Stimulated activated CD4-positive, alpha-beta T cell treated with anti-CD3 and anti-CD28 coated beads, Interleukin-2, amount 100 ng/mL, for 4 hours (primary cell): ENCODE measurements around the gene ILF3.

Source experiments
- DNase-seq: peaks from one replicate; pipeline ENCODE4 v3.0.0-alpha.2; 2020; ENCODE audit warnings: low read depth

The ILF3 gene

DNA sequence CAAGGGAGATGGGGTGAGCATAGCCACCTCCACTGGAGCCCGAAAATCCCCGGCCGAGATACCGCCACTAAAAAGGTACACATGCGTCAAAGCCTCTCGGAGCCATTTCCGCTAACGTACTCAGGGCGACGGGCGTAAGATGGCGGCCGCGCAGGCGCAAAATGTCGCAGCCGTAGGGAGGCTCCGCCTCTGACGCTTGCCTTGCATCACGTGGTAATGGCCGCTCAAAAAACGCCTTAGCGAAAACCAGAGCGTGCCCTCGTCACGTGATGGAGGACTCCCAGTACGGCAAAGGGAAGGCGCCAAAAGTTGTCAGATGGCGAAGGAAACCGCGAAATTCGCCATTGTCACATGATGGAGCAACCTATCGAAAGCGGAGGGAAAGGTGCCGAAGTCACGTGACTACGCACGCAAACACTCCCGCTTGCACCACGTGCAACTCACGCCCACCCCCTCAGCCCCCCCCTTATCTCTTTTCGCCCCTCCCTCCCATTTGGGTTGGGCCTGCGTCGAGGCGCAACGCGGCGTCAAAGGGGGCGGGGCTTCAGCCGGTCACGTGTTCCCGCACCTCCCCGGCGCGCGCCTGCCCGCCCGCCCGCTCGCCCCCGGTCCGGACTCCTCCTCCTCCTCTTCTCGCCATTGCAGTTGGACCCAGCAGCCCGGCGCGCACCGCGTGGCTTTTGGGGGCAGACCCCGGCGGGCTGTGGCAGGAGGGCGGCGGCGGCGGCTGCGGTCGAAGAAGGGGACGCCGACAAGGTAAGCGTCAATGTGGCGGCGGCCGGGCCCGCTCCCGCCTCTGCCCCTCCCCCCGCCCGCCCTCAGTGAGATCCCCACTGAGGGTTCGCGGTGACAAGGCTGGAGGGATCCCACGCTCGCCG lies at the start of gene ILF3:
Gene ILF3 (plus strand): TSS at position 615 of the 878 bp plus-strand sequence. CDS start 16,260 bp downstream, outside the sequence.
- peak; percentile 100 for DNase-seq

DNA sequence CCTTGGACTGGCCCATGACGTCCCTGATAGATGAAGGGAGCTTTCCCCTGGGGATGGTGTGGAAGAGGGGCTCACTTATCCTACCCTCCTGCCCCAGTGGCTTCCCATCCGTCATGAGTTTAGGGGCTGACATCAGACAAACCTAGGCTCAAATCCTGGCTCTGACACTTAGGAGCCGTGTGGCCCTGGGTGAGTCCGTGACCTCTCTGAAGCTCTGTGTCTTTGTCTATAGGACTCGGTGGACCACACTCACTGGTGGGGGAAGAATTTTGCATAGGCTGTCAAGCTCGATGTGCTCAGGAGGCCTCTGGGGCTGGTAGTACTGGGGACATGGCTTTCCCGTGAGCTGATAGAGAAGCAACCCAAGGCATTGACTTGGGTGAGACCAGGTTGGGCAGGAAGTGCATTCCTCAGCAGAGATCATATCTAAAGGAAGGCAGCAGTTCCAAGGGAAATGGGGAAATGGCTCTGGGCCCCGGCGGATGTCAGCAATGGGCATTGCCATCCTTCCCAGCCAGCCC lies 49.6 kb upstream of the ILF3 start:
- no peak for DNase-seq

DNA sequence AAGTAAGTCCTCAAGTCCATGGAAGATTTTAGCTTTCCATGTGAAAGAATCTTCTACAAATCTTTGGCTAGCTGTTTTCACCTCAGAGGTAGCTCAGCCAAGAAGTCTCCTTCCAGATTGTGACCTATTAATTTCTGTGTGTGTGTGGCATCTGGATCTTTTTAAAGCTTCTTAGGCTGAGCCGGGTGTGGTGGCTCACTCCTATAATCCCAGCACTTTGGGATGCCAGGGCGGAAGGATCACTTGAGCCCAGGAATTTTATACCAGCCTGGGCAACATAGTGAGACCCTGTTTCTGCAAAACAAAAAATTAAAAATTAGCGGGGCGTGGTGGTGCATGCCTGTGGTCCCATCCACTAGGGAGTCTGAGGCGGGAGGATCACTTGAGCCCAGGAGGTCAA lies 42.2 kb upstream of the ILF3 start:
- DNase-seq = no peak

DNA sequence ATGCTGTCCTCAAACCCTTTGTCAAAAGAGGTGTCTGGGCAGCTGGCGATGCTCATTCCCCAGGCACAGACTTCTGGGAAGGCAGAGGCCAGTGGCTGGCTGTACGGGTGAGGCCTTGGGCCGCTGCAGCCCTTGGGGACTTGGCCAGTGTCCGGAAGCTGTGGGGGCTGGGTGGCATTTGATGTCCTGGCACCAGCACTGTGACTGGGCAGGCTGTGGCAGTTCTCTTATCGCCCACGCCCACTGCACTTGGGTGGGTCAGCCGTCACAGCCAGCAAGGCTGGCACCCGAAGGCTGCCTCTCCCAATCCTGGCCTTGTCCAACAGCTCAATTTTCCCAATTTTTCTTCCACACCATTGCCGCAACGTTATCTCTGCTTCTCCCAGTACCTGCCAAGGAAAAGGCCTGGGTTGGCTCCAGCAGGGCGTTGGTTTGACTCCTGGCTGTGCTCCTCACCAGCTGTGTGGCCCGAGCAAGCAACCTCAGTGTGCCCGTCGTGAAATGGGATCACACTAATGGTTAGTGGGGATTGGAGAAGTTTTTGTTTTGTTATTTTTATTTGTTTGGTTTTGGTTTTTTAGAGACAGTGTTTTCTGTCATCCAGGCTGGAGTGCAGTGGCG lies 41.5 kb upstream of the ILF3 start:
- DNase-seq = no peak

DNA sequence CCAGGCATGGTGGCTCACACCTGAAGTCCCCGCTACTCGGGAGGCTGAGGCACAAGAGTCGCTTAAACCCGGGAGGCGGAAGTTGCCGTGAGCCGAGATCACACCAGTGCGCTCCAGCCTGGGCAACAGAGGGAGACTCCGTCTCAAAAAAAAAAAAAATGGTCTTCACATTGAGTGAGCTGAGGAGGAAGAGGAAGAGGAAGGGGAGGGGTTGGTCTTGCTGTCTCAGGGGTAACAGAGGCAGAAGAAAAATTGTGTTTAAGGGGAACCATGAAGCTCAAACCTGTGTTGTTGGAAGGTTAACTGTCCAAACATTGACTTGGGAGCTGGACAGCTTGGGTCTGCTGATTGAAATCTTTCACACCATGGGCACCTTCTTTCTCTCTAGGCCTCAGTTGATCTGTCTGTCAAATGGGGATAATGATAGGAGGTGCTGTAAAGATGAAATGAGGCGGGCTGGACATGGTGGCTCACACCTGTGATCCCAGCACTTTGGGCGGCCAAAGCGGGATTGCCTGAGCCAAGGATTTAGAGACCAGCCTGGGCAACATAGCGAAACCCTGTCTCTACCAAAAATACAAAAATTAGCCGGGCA lies 38.6 kb upstream of the ILF3 start:
- no peak for DNase-seq

DNA sequence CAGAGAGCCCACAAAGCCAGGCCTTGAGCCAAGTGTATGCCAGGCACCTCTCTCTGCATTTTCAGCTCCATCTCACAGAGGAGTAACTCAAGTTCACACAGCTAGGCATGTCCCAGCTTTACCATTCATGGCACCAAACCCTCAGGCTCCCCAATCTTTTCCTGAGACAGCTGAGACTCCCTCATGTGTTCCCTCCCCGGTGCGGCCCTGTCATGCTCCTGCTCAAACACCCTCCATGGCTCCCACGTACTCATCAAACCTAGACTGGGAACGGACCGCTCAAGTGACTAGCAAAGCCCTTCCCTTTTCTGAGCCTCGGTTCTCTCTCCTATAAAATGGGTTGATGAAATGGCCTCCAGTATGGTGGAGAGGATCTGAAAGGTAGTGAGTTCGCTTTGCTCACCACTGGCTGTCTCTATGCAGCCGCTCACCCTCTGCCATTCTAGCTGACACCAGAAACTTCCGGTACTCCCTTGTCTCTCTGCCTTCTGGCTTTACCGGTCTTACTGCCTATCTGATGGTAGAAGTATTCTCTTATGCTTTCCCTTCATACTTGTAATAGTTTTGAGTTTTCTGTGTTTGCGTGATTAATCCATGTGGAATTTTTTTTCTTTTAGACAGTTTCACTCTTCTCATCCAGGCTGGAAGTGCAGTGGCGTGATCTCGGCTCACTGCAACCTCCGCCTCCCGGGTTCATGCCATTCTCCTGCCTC lies 36.6 kb upstream of the ILF3 start:
- no peak for DNase-seq

DNA sequence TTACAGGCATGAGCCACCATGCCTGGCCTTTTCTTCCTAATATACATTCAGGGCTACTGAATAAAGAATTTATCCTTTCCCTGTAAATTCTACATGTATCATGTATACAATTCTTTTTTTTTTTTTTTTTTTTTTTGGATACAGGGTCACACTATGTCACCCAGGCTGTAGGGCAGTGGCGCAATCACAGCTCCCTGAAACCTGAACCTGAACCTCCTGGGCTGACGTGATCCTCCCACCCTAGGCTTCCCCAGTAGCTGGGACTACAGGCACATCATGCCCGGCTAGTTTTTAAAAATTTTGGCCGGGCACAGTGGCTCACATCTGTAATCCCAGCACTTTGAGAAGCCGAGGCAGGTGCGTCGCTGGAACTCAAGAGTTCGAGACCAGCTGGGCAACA lies 35.3 kb upstream of the ILF3 start:
- DNase-seq = no peak

DNA sequence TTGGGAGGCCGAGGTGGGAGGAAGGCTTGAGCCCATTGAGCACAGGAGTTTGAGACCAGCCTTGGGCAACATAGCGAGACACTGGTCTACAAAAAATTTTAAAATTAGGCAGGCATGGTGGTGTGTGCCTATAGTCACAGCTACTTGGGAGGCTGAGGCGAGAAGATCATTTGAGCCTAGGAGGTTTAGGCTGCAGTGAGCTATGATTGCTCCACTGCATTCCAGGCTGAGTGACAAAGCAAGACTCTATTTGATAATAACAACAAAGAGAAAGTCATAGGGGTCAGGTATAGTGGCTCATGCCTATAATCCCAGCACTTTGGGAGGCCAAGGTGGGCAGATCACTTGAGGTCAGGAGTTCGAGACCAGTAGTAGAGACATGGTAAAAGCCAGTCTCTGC lies 33.4 kb upstream of the ILF3 start:
- no peak for DNase-seq

DNA sequence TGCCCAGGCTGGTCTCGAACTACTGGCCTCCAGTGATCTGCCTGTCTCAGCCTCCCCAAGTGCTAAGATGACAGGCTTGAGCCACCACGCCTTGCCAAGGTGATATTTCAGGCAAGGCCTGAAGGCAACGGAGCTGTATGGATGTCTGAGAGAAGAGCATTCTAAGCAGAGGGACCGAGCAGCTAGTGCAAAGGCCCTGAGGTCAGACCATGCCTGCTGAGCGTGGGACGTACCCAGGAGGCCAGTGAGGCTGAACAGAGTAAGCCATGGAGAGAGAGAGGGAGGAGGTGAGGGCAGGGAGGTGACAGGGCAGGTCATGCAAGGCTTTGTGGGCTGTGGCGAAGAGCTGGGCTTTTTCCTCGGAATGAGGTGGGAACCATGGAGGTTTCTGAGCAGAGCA lies 32.2 kb upstream of the ILF3 start:
- no peak for DNase-seq

DNA sequence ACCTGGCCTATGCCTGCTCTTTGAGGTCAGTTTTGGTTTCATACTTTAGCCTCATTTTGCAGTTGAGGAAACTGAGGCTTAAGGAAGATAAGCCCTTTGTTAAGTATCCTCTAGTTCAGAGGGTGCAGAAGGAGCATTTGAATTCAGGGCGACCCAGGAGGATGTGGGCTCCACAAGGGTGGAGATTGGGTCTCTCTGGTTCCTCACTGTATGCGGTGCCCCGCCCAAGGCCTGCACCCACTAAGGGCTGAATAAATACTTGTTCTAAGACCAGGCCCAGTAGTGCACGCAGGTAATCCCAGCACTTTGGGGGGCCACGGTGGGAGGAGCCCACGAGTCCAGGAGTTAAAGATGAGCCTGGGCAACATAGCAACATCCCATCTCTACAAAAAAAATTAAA lies 29.6 kb upstream of the ILF3 start:
- DNase-seq = no peak

DNA sequence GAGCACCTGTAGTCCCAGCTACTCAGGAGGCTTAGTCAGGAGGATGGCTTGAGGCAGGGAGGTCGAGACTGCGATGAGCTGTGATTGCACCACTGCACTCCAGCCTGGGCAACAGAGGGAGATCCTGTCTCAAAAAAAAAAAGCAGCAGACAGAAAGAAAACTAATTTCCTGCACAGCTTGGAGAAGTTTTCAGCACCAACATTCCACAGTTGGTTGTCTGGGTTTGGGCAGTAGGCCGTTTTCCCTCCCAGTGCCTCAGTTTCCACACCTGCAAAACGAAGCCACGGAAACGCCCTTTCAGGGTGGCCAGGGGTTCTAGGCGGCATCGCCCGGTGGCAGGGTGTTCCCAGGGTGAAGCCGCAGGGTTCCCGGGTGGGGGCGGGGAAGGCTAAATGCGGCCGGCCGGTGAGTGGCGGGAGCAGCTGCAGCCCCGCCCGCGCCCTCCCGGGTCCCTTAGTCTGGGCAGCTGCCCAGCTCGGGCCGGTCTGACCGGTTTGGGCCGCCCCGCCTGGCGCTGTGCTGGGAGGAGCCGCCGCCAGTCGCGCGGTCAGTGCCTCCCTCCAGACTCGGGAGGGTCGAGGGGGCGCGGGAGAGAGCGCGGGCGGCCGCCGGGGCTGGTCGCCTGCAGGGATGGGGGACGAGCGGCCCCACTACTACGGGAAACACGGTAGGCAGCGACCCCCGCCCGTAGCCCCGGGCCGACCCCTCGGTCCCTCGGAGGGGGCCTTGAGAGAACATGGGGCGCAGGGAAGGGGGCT lies 29.0 kb upstream of the ILF3 start, which contains the start of gene SLC44A2:
Gene SLC44A2 (plus strand): TSS at position 551 of the 759 bp plus-strand sequence. CDS start 81 bp downstream, at position 632.
- DNase-seq = no peak

DNA sequence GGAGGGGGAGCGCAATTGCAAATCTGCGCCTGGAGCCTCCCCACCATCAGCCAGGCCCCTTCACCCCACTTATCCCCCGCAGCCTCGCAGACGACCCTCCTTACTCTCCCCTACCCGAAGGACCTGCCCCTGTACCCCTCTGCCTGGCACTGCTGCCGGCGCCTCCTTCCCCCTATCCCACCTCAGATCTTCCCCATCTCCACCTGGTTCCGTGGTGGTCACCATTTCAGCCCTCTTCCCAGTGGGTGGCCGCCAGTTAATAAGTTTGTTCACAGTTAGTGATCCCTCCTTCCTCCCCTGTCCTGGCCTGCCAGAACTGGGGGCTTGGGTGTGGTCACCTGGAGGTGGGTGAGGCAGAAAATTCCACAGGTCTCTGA lies 28.4 kb upstream of the ILF3 start:
- no peak for DNase-seq

DNA sequence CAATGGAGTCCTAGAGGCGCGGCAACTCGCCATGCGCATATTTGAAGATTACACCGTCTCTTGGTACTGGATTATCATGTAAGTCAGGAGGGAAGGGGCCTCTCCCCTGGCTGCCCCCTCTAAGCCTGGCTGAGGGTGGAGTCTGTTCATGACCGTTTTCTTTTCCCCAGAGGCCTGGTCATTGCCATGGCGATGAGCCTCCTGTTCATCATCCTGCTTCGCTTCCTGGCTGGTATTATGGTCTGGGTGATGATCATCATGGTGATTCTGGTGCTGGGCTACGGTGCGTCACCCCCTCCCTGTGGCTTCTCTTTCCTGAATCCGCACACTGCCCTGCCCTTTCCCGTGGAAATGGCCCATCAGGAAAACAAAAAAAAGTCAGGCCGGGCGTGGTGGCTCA lies 22.3 kb upstream of the ILF3 start:
- no peak for DNase-seq

DNA sequence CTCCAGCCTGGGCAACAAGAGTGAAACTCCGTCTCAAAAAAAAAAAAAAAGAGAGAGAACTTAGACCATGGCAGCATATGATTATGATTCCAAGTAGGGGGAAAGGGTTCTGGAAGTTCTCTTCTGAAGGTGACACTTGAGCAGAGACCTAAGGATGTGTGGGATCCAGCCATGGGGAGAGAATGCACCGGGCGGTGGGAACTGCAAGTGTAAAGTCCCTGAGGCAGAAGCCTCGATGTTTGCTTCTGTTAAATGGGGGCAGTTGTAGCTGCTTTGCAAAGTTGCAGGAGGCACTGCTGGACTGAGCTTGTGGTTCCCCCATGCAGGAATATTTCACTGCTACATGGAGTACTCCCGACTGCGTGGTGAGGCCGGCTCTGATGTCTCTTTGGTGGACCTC lies 19.7 kb upstream of the ILF3 start:
- no peak for DNase-seq

DNA sequence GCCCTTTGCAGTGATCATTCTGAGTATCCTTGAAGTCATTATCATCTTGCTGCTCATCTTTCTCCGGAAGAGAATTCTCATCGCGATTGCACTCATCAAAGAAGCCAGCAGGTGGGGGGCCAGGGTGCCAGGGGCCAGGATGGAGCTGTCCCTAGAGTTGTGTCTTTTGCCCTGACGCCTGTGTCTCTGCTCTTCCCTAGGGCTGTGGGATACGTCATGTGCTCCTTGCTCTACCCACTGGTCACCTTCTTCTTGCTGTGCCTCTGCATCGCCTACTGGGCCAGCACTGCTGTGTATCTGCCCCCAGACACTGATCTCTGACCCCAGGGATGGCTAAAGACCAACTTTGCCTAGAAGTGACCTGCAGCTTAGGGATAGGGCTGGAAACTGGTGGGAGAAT lies 19.2 kb upstream of the ILF3 start:
- no peak for DNase-seq

DNA sequence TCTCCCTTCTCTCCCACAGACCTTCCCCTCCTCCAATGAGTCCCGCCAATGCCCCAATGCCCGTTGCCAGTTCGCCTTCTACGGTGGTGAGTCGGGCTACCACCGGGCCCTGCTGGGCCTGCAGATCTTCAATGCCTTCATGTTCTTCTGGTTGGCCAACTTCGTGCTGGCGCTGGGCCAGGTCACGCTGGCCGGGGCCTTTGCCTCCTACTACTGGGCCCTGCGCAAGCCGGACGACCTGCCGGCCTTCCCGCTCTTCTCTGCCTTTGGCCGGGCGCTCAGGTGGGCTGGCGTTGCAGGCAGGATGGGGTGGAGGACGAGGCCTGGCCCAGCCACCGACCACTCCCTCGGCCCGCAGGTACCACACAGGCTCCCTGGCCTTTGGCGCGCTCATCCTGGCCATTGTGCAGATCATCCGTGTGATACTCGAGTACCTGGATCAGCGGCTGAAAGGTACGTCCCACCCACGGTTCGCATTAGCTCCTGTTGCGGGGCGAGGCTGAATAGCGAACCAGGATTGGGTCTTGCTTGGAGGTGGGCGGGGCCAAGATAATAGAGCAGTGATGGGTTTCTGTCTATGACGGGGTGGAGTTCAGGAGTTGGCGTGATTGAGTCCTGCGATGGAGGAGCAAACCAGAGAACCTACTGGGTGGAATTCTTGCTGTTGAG lies 17.7 kb upstream of the ILF3 start:
- no peak for DNase-seq

DNA sequence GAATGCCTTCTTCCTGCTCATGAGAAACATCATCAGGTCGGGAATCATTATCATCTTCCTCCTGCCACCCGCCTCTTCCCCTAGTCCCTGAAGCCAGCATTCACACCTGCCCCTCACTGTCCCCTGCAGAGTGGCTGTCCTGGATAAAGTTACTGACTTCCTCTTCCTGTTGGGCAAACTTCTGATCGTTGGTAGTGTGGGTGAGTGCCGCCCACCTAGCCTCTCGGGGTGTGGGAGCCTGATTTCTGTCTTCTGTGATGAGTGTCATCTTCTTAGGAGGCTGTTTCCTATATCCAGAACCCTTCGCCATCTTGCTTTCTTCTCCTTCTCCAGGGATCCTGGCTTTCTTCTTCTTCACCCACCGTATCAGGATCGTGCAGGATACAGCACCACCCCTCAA lies 16.3 kb upstream of the ILF3 start:
- no peak for DNase-seq

DNA sequence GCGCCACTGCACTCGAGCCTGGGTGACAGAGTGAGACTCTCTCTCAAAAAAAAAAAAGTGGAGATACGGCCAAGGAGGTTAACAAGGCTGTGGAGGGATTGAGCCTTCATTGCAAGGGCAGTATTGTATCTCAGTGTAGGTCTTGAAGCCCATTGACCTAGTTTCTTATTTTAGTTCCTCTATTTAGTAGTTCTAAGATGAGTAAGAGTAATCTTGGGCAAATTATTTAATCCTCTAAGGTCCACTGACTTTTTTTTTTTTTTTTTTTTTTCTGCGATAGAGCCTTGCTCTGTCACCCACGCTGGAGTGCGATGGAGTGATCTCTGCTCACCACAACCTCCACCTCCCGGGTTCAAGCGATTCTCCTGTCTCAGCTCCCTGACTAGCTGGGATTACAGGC lies 14.3 kb upstream of the ILF3 start:
- DNase-seq = no peak

DNA sequence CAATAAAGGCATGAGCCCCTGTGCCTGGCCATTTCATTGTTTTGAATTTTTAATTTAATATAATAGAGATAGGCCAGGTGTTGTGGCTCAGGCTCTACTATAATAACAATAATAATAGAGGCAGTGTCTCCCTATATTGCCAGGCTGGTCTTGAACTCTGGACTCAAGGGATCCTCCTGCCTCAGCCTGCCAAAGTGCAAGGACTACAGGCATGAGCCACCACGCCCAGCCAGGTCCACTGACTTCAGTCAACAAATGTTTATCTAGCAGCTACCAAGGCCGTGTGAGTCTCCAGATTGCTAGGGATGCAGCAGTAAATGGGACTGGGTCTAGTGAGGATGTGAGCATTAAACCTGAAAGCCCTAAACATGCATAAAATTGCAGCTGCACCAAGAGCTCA lies 13.8 kb upstream of the ILF3 start:
- no peak for DNase-seq

DNA sequence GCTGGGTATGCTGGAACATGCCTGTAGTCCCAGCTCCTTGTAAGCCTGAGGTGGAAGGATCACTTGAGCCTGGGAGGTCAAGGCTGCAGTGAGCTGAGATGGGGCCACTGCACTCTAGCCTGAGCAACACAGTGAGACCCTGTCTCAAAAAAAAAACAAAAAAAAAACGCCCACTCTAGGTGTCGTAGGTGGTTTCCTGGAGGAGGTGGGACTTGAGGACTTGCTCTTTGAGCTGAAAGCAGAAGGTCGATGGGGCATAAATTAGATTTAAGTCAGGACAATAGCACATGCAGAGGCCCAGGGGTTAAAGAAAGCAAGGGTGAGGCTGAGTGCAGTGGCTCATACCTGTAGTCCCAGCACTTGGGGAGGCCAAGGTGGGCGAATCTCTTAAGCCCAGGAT lies 12.9 kb upstream of the ILF3 start:
- DNase-seq = no peak
